HEK293 (cell line): ENCODE measurements around the gene CNGA2.

ENCODE experiments used
- CTCF ChIA-PET: fragments of 350-600 bp; formaldehyde crosslinking; extraction: SDS; loops from one replicate; lab custom pipeline; 2021; ENCODE audit warnings: antibody characterized with exemption; lab: Yijun Ruan, JAX
- POLR2A ChIA-PET: fragments of 300-600 bp; formaldehyde crosslinking; extraction: SDS; loops from one replicate; lab custom pipeline; 2020; ENCODE audit warnings: antibody characterized with exemption, inconsistent platforms; lab: Yijun Ruan, JAX
- H3K27ac ChIP-seq: fragments of 200-500 bp; sonication (Bioruptor generic); 2 replicates; pipeline ENCODE4 v1.5.1; 2014; ENCODE audit warnings: low read depth, low read length, control low read depth, inconsistent platforms; ENCODE audit errors: extremely low read depth
- H3K36me3 ChIP-seq, 2 experiments: fragments of 200-500 bp in 1 of 2; sonication (Bioruptor generic) in 1 of 2; 1 replicate in 1 of 2; 2 replicates in 1 of 2; pipeline ENCODE4 v1.5.1; 2014 to 2017; ENCODE audit warnings: inconsistent platforms in 2 of 2, low read length in 2 of 2; ENCODE audit not compliant: control insufficient read depth in 2 of 2, insufficient read depth in 1 of 2
- H3K4me1 ChIP-seq: fragments of 200-500 bp; sonication (Bioruptor generic); 2 replicates; pipeline ENCODE4 v1.5.1; 2014; ENCODE audit warnings: mild to moderate bottlenecking, low read length, inconsistent platforms; ENCODE audit not compliant: control insufficient read depth, insufficient read depth
- H3K4me3 ChIP-seq: 2 replicates; pipeline ENCODE4 v1.5.1; 2011; ENCODE audit warnings: low read depth, mild to moderate bottlenecking, control low read depth, low read length, moderate library complexity
- H3K9me3 ChIP-seq: fragments of 200-500 bp; sonication (Bioruptor generic); 2 replicates; pipeline ENCODE4 v1.5.1; 2014; ENCODE audit warnings: low read depth, low read length, inconsistent platforms; ENCODE audit not compliant: control insufficient read depth, insufficient read depth
- EGR2 ChIP-seq: fragments of 450-650 bp; formaldehyde crosslinking; IDR thresholded peaks from 2 replicates; pipeline ENCODE4 v1.5.1; 2016; ENCODE audit warnings: low read depth, missing biosample characterization, missing genetic modification characterization
- GLIS1 ChIP-seq: fragments of 450-650 bp; formaldehyde crosslinking; IDR thresholded peaks from 2 replicates; pipeline ENCODE4 v1.5.1; 2016; ENCODE audit warnings: missing biosample characterization, missing genetic modification characterization
- ZBTB48 ChIP-seq: fragments of 450-650 bp; formaldehyde crosslinking; IDR thresholded peaks from 2 replicates; pipeline ENCODE4 v1.5.1; 2016; ENCODE audit warnings: missing biosample characterization, missing genetic modification characterization
- ZBTB7A ChIP-seq: fragments of 450-650 bp; formaldehyde crosslinking; IDR thresholded peaks from 2 replicates; pipeline ENCODE4 v1.5.1; 2016; ENCODE audit warnings: low read depth, missing biosample characterization, missing genetic modification characterization
- ZNF174 ChIP-seq: fragments of 450-650 bp; formaldehyde crosslinking; IDR thresholded peaks from 2 replicates; pipeline ENCODE4 v1.5.0; 2017; ENCODE audit warnings: missing biosample characterization, mild to moderate bottlenecking, missing genetic modification characterization
- ZNF239 ChIP-seq: fragments of 450-650 bp; formaldehyde crosslinking; IDR thresholded peaks from 2 replicates; pipeline ENCODE4 v1.5.1; 2016; ENCODE audit warnings: missing biosample characterization, missing genetic modification characterization
- ZNF248 ChIP-seq: fragments of 450-650 bp; formaldehyde crosslinking; IDR thresholded peaks from 2 replicates; pipeline ENCODE4 v1.5.1; 2017; ENCODE audit warnings: missing biosample characterization, missing genetic modification characterization
- ZNF292 ChIP-seq: fragments of 450-650 bp; formaldehyde crosslinking; IDR thresholded peaks from 2 replicates; pipeline ENCODE4 v1.5.1; 2016; ENCODE audit warnings: low read depth, missing biosample characterization, missing genetic modification characterization, borderline replicate concordance
- ZNF302 ChIP-seq: fragments of 450-650 bp; formaldehyde crosslinking; IDR thresholded peaks from 2 replicates; pipeline ENCODE4 v1.5.1; 2016; ENCODE audit warnings: missing biosample characterization, missing genetic modification characterization, low read depth
- ZNF324 ChIP-seq: fragments of 450-650 bp; formaldehyde crosslinking; IDR thresholded peaks from 2 replicates; pipeline ENCODE4 v1.5.1; 2016; ENCODE audit warnings: missing biosample characterization, missing genetic modification characterization
- ZNF341 ChIP-seq: fragments of 450-650 bp; formaldehyde crosslinking; IDR thresholded peaks from 2 replicates; pipeline ENCODE4; 2016; ENCODE audit warnings: low read depth, missing biosample characterization, missing genetic modification characterization
- ZNF514 ChIP-seq: fragments of 450-650 bp; formaldehyde crosslinking; IDR thresholded peaks from 2 replicates; pipeline ENCODE4 v1.5.1; 2016; ENCODE audit warnings: missing biosample characterization, missing genetic modification characterization
- ZNF585B ChIP-seq: fragments of 450-650 bp; formaldehyde crosslinking; IDR thresholded peaks from 2 replicates; pipeline ENCODE4 v1.5.1; 2016; ENCODE audit warnings: missing biosample characterization, missing genetic modification characterization
- ZNF600 ChIP-seq: fragments of 450-650 bp; formaldehyde crosslinking; IDR thresholded peaks from 2 replicates; pipeline ENCODE4 v1.5.1; 2016; ENCODE audit warnings: missing biosample characterization, missing genetic modification characterization
- ZNF664 ChIP-seq: fragments of 450-650 bp; formaldehyde crosslinking; IDR thresholded peaks from 2 replicates; pipeline ENCODE4 v1.5.1; 2016; ENCODE audit warnings: missing biosample characterization, missing genetic modification characterization
- TF ChIP-seq, protein P1 (sequence below): fragments of 450-650 bp; formaldehyde crosslinking; IDR thresholded peaks from 2 replicates; pipeline ENCODE4 v1.5.1; 2016; ENCODE audit warnings: missing biosample characterization, missing genetic modification characterization
- TF ChIP-seq, protein P2 (sequence below): fragments of 450-650 bp; formaldehyde crosslinking; IDR thresholded peaks from 2 replicates; pipeline ENCODE4 v1.5.1; 2017; ENCODE audit warnings: missing biosample characterization, missing genetic modification characterization
- TF ChIP-seq, protein P3 (sequence below): fragments of 450-650 bp; formaldehyde crosslinking; IDR thresholded peaks from 2 replicates; pipeline ENCODE4; 2016; ENCODE audit warnings: missing biosample characterization, missing genetic modification characterization
- TF ChIP-seq, protein P4 (sequence below): fragments of 450-650 bp; formaldehyde crosslinking; IDR thresholded peaks from 2 replicates; pipeline ENCODE4 v1.5.1; 2016; ENCODE audit warnings: missing biosample characterization, missing genetic modification characterization

The CNGA2 gene

GRCh38 chrX:151734446-151734845, at the start of gene CNGA2:
Gene CNGA2, plus strand, starts transcription at chrX:151734746. Its CDS starts 3,738 bp downstream, at chrX:151738484.
- TF ChIP-seq EGR2 (no peak), ZNF324 (no peak), ZNF664 (tag by site-specific recombination) (no peak), ZNF600 (no peak), ZBTB7A (tag by site-specific recombination) (no peak), ZNF239 (no peak), ZNF341 (no peak), ZBTB48 (tag by site-specific recombination) (no peak), ZNF174 (tag by site-specific recombination) (no peak), ZNF248 (tag by site-specific recombination) (no peak), ZNF302 (tag by site-specific recombination) (no peak), ZNF292 (tag by site-specific recombination) (no peak), GLIS1 (tag by site-specific recombination) (no peak), ZNF514 (tag by site-specific recombination) (no peak)
- TF ChIP-seq, protein P1, sequence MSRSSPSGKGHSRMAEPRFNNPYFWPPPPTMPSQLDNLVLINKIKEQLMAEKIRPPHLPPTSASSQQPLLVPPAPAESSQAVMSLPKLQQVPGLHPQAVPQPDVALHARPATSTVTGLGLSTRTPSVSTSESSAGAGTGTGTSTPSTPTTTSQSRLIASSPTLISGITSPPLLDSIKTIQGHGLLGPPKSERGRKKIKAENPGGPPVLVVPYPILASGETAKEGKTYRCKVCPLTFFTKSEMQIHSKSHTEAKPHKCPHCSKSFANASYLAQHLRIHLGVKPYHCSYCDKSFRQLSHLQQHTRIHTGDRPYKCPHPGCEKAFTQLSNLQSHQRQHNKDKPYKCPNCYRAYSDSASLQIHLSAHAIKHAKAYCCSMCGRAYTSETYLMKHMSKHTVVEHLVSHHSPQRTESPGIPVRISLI (tag by site-specific recombination): no peak
- TF ChIP-seq, protein P2, sequence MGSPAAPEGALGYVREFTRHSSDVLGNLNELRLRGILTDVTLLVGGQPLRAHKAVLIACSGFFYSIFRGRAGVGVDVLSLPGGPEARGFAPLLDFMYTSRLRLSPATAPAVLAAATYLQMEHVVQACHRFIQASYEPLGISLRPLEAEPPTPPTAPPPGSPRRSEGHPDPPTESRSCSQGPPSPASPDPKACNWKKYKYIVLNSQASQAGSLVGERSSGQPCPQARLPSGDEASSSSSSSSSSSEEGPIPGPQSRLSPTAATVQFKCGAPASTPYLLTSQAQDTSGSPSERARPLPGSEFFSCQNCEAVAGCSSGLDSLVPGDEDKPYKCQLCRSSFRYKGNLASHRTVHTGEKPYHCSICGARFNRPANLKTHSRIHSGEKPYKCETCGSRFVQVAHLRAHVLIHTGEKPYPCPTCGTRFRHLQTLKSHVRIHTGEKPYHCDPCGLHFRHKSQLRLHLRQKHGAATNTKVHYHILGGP (tag by site-specific recombination): no peak
- TF ChIP-seq, protein P3, sequence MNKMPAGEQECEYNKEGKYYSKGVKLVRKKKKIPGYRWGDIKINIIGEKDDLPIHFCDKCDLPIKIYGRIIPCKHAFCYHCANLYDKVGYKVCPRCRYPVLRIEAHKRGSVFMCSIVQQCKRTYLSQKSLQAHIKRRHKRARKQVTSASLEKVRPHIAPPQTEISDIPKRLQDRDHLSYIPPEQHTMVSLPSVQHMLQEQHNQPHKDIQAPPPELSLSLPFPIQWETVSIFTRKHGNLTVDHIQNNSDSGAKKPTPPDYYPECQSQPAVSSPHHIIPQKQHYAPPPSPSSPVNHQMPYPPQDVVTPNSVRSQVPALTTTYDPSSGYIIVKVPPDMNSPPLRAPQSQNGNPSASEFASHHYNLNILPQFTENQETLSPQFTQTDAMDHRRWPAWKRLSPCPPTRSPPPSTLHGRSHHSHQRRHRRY (tag by site-specific recombination): no peak
- TF ChIP-seq, protein P4, sequence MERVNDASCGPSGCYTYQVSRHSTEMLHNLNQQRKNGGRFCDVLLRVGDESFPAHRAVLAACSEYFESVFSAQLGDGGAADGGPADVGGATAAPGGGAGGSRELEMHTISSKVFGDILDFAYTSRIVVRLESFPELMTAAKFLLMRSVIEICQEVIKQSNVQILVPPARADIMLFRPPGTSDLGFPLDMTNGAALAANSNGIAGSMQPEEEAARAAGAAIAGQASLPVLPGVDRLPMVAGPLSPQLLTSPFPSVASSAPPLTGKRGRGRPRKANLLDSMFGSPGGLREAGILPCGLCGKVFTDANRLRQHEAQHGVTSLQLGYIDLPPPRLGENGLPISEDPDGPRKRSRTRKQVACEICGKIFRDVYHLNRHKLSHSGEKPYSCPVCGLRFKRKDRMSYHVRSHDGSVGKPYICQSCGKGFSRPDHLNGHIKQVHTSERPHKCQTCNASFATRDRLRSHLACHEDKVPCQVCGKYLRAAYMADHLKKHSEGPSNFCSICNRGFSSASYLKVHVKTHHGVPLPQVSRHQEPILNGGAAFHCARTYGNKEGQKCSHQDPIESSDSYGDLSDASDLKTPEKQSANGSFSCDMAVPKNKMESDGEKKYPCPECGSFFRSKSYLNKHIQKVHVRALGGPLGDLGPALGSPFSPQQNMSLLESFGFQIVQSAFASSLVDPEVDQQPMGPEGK (tag by site-specific recombination): no peak
- H3K27ac ChIP-seq: no peak within 1 kb of the TSS
- H3K9me3 ChIP-seq: no peaks in the 10 kb centered on the region
- H3K4me1 ChIP-seq: no peaks in the 10 kb centered on the region
- H3K36me3 ChIP-seq: no peaks in the 10 kb centered on the region
- CTCF ChIA-PET: interaction anchor here (1.0 to 1.5 kb wide), 2 partner anchors 228 to 1087 kb away, joined by 3 to 5 read pairs; no protein-coding TSS in a partner anchor
- no peak within 1 kb of the TSS for H3K4me3 ChIP-seq
- POLR2A ChIA-PET: no interaction called here

GRCh38 chrX:151687635-151688034, 46.9 kb upstream of the CNGA2 start:
- TF ChIP-seq ZNF585B: no peak
- TF ChIP-seq ZNF248 (tag by site-specific recombination): no peak
- no peaks in the 10 kb centered on the region for H3K36me3 ChIP-seq
- no peaks in the 10 kb centered on the region for H3K9me3 ChIP-seq
- no peak overlapping the region for H3K27ac ChIP-seq
- no peak overlapping the region for H3K4me3 ChIP-seq
- H3K4me1 ChIP-seq: no peaks in the 10 kb centered on the region
- ChIA-PET CTCF (interaction anchor here (0.6 kb wide), 1 partner anchor 60 kb away, joined by 3 read pairs; no protein-coding TSS in a partner anchor), POLR2A (no interaction called here)
